H1 (cell line): ENCODE data around the gene RNU6-1. TPM values are rescaled to one million over a fixed set of nuclear protein-coding genes. Genes with fewer than 3 reads are reported as not detected.

ENCODE experiments used
- CTCF ChIA-PET: fragments of 300-600 bp; sonication (Branson Sonifier 250); formaldehyde crosslinking; loops from one replicate; lab custom pipeline; 2021; ENCODE audit not compliant: partially characterized antibody; lab: Charles Lee
- POLR2A ChIA-PET: fragments of 300-600 bp; sonication (Branson Sonifier 250); formaldehyde crosslinking; loops from one replicate; lab custom pipeline; 2021; ENCODE audit warnings: inconsistent platforms; ENCODE audit not compliant: partially characterized antibody; lab: Charles Lee
- DNase-seq, 2 experiments: peaks; one replicate each; pipeline versions ENCODE4 v3.0.0 to v3.0.0-alpha.2; 2010 to 2022; ENCODE audit warnings: low spot score in 2 of 2, low read depth in 1 of 2, mixed read lengths in 1 of 2
- FAIRE-seq: peaks from 2 replicates; lab custom pipeline; 2011; peaks lifted over from hg19 to GRCh38; lab: Jason Lieb, UNC
- H2AFZ ChIP-seq: 2 replicates; pipeline ENCODE4 v1.8.1; 2012; ENCODE audit warnings: low read length, inconsistent platforms
- H2AK5ac ChIP-seq: 2 replicates; pipeline ENCODE4 v1.6.1; 2013; ENCODE audit warnings: low read depth, low read length
- H2BK120ac ChIP-seq: replicated peaks from 2 replicates; pipeline ENCODE3; 2013; ENCODE audit warnings: low read depth, low read length, inconsistent platforms
- H2BK12ac ChIP-seq: 2 replicates; pipeline ENCODE4 v1.6.1; 2013; ENCODE audit warnings: low read depth, low read length
- H2BK15ac ChIP-seq: 2 replicates; pipeline ENCODE4 v1.6.1; 2013; ENCODE audit warnings: low read length
- H2BK20ac ChIP-seq: 2 replicates; pipeline ENCODE4 v1.6.1; 2013; ENCODE audit warnings: low read length
- H2BK5ac ChIP-seq: 2 replicates; pipeline ENCODE4 v1.6.1; 2013; ENCODE audit warnings: low read depth, low read length
- H3K14ac ChIP-seq: 2 replicates; pipeline ENCODE4 v1.6.1; 2013; ENCODE audit warnings: inconsistent platforms; ENCODE audit not compliant: insufficient read length
- H3K18ac ChIP-seq: 2 replicates; pipeline ENCODE4 v1.6.1; 2013; ENCODE audit warnings: low read length; ENCODE audit errors: extremely low read depth
- H3K23ac ChIP-seq: 2 replicates; pipeline ENCODE4 v1.6.1; 2013; ENCODE audit warnings: inconsistent platforms; ENCODE audit not compliant: insufficient read length
- H3K23me2 ChIP-seq: 2 replicates; pipeline ENCODE4 v1.6.1; 2013; ENCODE audit warnings: low read depth, low read length
- H3K27ac ChIP-seq: 2 replicates; pipeline ENCODE4 v1.6.1; 2011; ENCODE audit warnings: low read depth, low read length, inconsistent platforms
- H3K27me3 ChIP-seq, 4 experiments: replicated peaks in 1 of 4; 1 replicate in 1 of 4; 2 replicates in 3 of 4; pipeline versions ENCODE4 v1.6.1 to v1.8.1; 2011 to 2013; ENCODE audit warnings: low read length in 3 of 4, mild to moderate bottlenecking in 3 of 4, inconsistent platforms in 2 of 4, mixed read lengths in 2 of 4, moderate library complexity in 1 of 4; ENCODE audit not compliant: control insufficient read depth in 3 of 4, insufficient read depth in 3 of 4; ENCODE audit errors: extremely low read depth in 1 of 4
- H3K36me3 ChIP-seq, 4 experiments: 2 replicates each; pipeline versions ENCODE4 v1.6.1 to v1.8.1; 2011 to 2013; ENCODE audit warnings: mild to moderate bottlenecking in 4 of 4, low read length in 3 of 4, moderate library complexity in 2 of 4, control low read depth in 1 of 4, inconsistent platforms in 1 of 4; ENCODE audit not compliant: insufficient read depth in 4 of 4, control insufficient read depth in 2 of 4
- H3K4ac ChIP-seq: replicated peaks from 2 replicates; pipeline ENCODE3; 2013; ENCODE audit warnings: low read length, low read depth, mixed read lengths, inconsistent platforms; ENCODE audit not compliant: insufficient read length
- H3K4me1 ChIP-seq, 4 experiments: replicated peaks in 1 of 4; 1 replicate in 1 of 4; 2 replicates in 3 of 4; pipeline versions ENCODE4 v1.6.1 to v1.8.1; 2011 to 2013; ENCODE audit warnings: low read length in 3 of 4, inconsistent platforms in 2 of 4, mixed read lengths in 1 of 4; ENCODE audit not compliant: insufficient read depth in 4 of 4, control insufficient read depth in 3 of 4
- H3K4me2 ChIP-seq, 2 experiments: 2 replicates each; pipeline versions ENCODE4 v1.6.1 to v1.8.1; 2011 to 2013; ENCODE audit warnings: low read depth in 2 of 2, low read length in 2 of 2, control low read depth in 1 of 2, inconsistent platforms in 1 of 2, mild to moderate bottlenecking in 1 of 2; ENCODE audit not compliant: insufficient read depth in 1 of 2
- H3K4me3 ChIP-seq, 4 experiments: fragments of 200-600, 300-600 bp in 1 of 4; sonication (generic), shearing (Covaris generic), sonication (Bioruptor Twin) in 1 of 4; 2 replicates each; pipeline versions ENCODE4 v1.5.1 to v1.8.1; 2011 to 2016; ENCODE audit warnings: low read length in 4 of 4, low read depth in 3 of 4, control low read depth in 2 of 4, inconsistent platforms in 2 of 4, mild to moderate bottlenecking in 2 of 4, mixed read lengths in 1 of 4, moderate library complexity in 1 of 4; ENCODE audit not compliant: insufficient read depth in 2 of 4; ENCODE audit errors: extremely low read depth in 1 of 4
- H3K56ac ChIP-seq: replicated peaks from 2 replicates; pipeline ENCODE3; 2013; ENCODE audit warnings: low read depth, mild to moderate bottlenecking, mixed read lengths, low read length, inconsistent platforms; ENCODE audit not compliant: insufficient read length
- H3K79me1 ChIP-seq: 2 replicates; pipeline ENCODE4 v1.6.1; 2013; ENCODE audit warnings: low read depth, low read length, control low read depth
- H3K79me2 ChIP-seq, 2 experiments: 2 replicates each; pipeline versions ENCODE4 v1.6.1 to v1.8.1; 2012 to 2013; ENCODE audit warnings: low read length in 2 of 2, mild to moderate bottlenecking in 2 of 2, inconsistent platforms in 1 of 2; ENCODE audit not compliant: insufficient read depth in 2 of 2, control insufficient read depth in 1 of 2
- H3K9ac ChIP-seq, 4 experiments: replicated peaks in 1 of 4; 1 replicate in 1 of 4; 2 replicates in 3 of 4; pipeline versions ENCODE4 v1.6.1 to v1.8.1; 2011 to 2013; ENCODE audit warnings: low read depth in 3 of 4, low read length in 3 of 4, control low read depth in 2 of 4, mild to moderate bottlenecking in 2 of 4, moderate library complexity in 2 of 4, inconsistent platforms in 1 of 4; ENCODE audit errors: extremely low read depth in 1 of 4
- H3K9me3 ChIP-seq, 2 experiments: 2 replicates each; pipeline versions ENCODE4 v1.6.1 to v1.8.1; 2012 to 2013; ENCODE audit warnings: mild to moderate bottlenecking in 2 of 2, moderate library complexity in 2 of 2, control low read depth in 1 of 2, inconsistent platforms in 1 of 2, low read depth in 1 of 2, low read length in 1 of 2, mixed read lengths in 1 of 2; ENCODE audit not compliant: insufficient read depth in 2 of 2
- H4K20me1 ChIP-seq, 2 experiments: replicated peaks in 1 of 2; 2 replicates each; pipeline versions ENCODE3 to v1.8.1; 2011 to 2013; ENCODE audit warnings: inconsistent platforms in 2 of 2, low read length in 2 of 2, mild to moderate bottlenecking in 1 of 2; ENCODE audit not compliant: insufficient read depth in 2 of 2, control insufficient read depth in 1 of 2
- H4K5ac ChIP-seq: 2 replicates; pipeline ENCODE4 v1.6.1; 2013; ENCODE audit warnings: low read length, low read depth, mixed read lengths, inconsistent platforms; ENCODE audit not compliant: insufficient read length
- H4K8ac ChIP-seq: 2 replicates; pipeline ENCODE4 v1.8.0; 2013; ENCODE audit warnings: mild to moderate bottlenecking, moderate library complexity, low read length, inconsistent platforms; ENCODE audit not compliant: insufficient read depth; ENCODE audit errors: extremely low read depth
- H4K91ac ChIP-seq: replicated peaks from 2 replicates; pipeline ENCODE3; 2013; ENCODE audit warnings: low read length, mixed read lengths, inconsistent platforms; ENCODE audit not compliant: insufficient read length
- CTBP2 ChIP-seq: IDR thresholded peaks from 2 replicates; pipeline ENCODE4 v1.7.0; 2011; ENCODE audit warnings: borderline replicate concordance, mild to moderate bottlenecking, moderate library complexity, mixed read lengths, low read length; ENCODE audit not compliant: insufficient read depth, insufficient read length
- GABPA ChIP-seq: IDR thresholded peaks from 2 replicates; pipeline ENCODE4 v1.6.1; 2011; ENCODE audit warnings: mild to moderate bottlenecking, low read length, moderate library complexity, borderline replicate concordance; ENCODE audit not compliant: insufficient read depth
- KDM1A ChIP-seq: fragments of 200-600, 300-600 bp; sonication (generic); IDR thresholded peaks from 2 replicates; pipeline ENCODE4 v1.7.1; 2016; ENCODE audit warnings: mild to moderate bottlenecking, low read length, borderline replicate concordance
- KDM4A ChIP-seq: IDR thresholded peaks from one replicate; pipeline ENCODE4 v1.7.1; 2012; ENCODE audit warnings: low read depth, mild to moderate bottlenecking, moderate library complexity, low read length, inconsistent platforms; ENCODE audit not compliant: severe bottlenecking
- RNF2 ChIP-seq: fragments of 200-900, 300-1000 bp; sonication (generic); IDR thresholded peaks from 2 replicates; pipeline ENCODE4 v1.7.1; 2016; ENCODE audit warnings: borderline replicate concordance, low read depth, mild to moderate bottlenecking, antibody characterized with exemption, low read length; ENCODE audit not compliant: poor library complexity, severe bottlenecking; ENCODE audit errors: missing control alignments
- SIN3A ChIP-seq, 2 experiments: IDR thresholded peaks in 1 of 2; conservative IDR thresholded peaks in 1 of 2; 2 replicates each; pipeline ENCODE4 v1.6.1; 2011 to 2012; ENCODE audit warnings: low read length in 2 of 2, improper control_type of control experiment in 1 of 2, low read depth in 1 of 2, mild to moderate bottlenecking in 1 of 2
- SP1 ChIP-seq: IDR thresholded peaks from 2 replicates; pipeline ENCODE4 v1.6.1; 2011; ENCODE audit warnings: low read depth, low read length
- SP2 ChIP-seq: IDR thresholded peaks from 2 replicates; pipeline ENCODE4 v1.6.1; 2012; ENCODE audit warnings: mild to moderate bottlenecking, low read length, inconsistent platforms
- WGBS, 2 experiments: shearing (Covaris generic) in 1 of 2; methylation state at CpG; one replicate each; pipeline versions ENCODE4 v1.1.6 to v1.1.7; 2013 to 2015; ENCODE audit warnings: low lambda C conversion rate in 2 of 2, mixed read lengths in 2 of 2, inconsistent platforms in 1 of 2, low coverage in 1 of 2, missing lambda C conversion rate in 1 of 2; ENCODE audit not compliant: insufficient replicate concordance in 2 of 2, insufficient coverage in 1 of 2, insufficient read length in 1 of 2; ENCODE audit errors: extremely low coverage in 1 of 2, missing lambda C conversion rate in 1 of 2; 5-methylcytosine and 5-hydroxymethylcytosine counted together
- polyA plus RNA-seq, 7 experiments: library from polyadenylated mRNA; depleted of rRNA in 3 of 7; stranded (reverse) in 5 of 7; unstranded in 2 of 7; fragments of >200 nt in 5 of 7; fragments of 200-250 nt in 2 of 7; gene quantifications; 1 replicate in 5 of 7; 2 replicates in 1 of 7; 4 replicates in 1 of 7; pipeline versions ENCODE4 v1.2.1 to v1.2.3, GENCODE V29; 2011 to 2013; ENCODE audit warnings: missing spikeins in 2 of 7, mixed read lengths in 2 of 7
- total RNA-seq: library from RNA; stranded (reverse); fragmentation: NEBNext Ultra II Directional; extraction: Animal tissue kit (Norgen Biotek cat#: 25700); gene quantifications from 2 replicates; pipeline ENCODE4 v1.2.1, GENCODE V29; 2021
- TF ChIP-seq, protein P1 (sequence below): IDR thresholded peaks from 2 replicates; pipeline ENCODE4 v1.6.1; 2012; ENCODE audit warnings: low read length, inconsistent platforms

Gene RNU6-1
- total and polyA plus RNA-seq, 2 of the 8 experiments (the other 6 are each of a cell fraction or from before 2014, with no cell fraction given) = not detected

GRCh38 chr15:67821784-67822440, 17.9 kb downstream of the RNU6-1 start:
- H4K20me1 ChIP-seq = peaks cover 30 to 32% of the 10 kb centered on the region in 2 experiments
- peak overlapping the region in 3 of 4 experiments; percentile 6 to 50 (median 19); a peak in 5 of 8 replicates for H3K4me3 ChIP-seq
- H3K9ac ChIP-seq = no peak overlapping the region
- no peak overlapping the region for H2BK12ac ChIP-seq
- H2AFZ ChIP-seq = no peak overlapping the region
- no peak overlapping the region for H3K14ac ChIP-seq
- no peaks in the 10 kb centered on the region for H3K79me1 ChIP-seq
- H3K23me2 ChIP-seq = peaks cover 11% of the 10 kb centered on the region; the same call in 1 of the 2 replicates
- H3K27ac ChIP-seq = no peak overlapping the region
- H3K4ac ChIP-seq = no peak overlapping the region
- H2BK15ac ChIP-seq = no peak overlapping the region
- peaks cover 0 to 10% (median 0%) of the 10 kb centered on the region in 4 experiments; a peak in 1 of 8 replicates for H3K36me3 ChIP-seq
- no peak overlapping the region for H4K5ac ChIP-seq
- no peak overlapping the region for H3K23ac ChIP-seq
- no peak overlapping the region for H2AK5ac ChIP-seq
- WGBS, 2 experiments = 6% methylated on average over 36 of the region's 43 CpGs; no CpG with 5 or more reads in 1 of the 2 experiments
- no peak overlapping the region for H2BK120ac ChIP-seq
- no peak for FAIRE-seq
- H3K9me3 ChIP-seq = peaks cover 0 to 4% of the 10 kb centered on the region in 2 experiments; a peak in 1 of 4 replicates
- H3K4me1 ChIP-seq = peaks cover 2 to 51% (median 37%) of the 10 kb centered on the region in 4 experiments
- H3K56ac ChIP-seq = no peak overlapping the region
- H2BK20ac ChIP-seq = no peak overlapping the region
- no peak for DNase-seq
- no peaks in the 10 kb centered on the region for H3K79me2 ChIP-seq
- CTCF ChIA-PET = interaction anchor here (0.6 to 1.4 kb wide), 7 partner anchors 10 to 365 kb away, joined by 3 to 4 read pairs (median 3); no protein-coding TSS in a partner anchor
- H3K18ac ChIP-seq = no peak overlapping the region
- H2BK5ac ChIP-seq = no peak overlapping the region
- H4K91ac ChIP-seq = no peak overlapping the region
- no peak overlapping the region for H4K8ac ChIP-seq
- peak overlapping the region; percentile 69 to 73 for H3K4me2 ChIP-seq
- POLR2A ChIA-PET = interaction anchor here (1.2 to 5.0 kb wide), 3 partner anchors 9 to 14 kb away, joined by 3 to 24 read pairs (median 5); no protein-coding TSS in a partner anchor
- peaks cover 81 to 94% (median 94%) of the 10 kb centered on the region in 4 experiments for H3K27me3 ChIP-seq
- no peak for TF ChIP-seq GABPA
- TF ChIP-seq KDM1A = no peak
- TF ChIP-seq SP1 = no peak
- TF ChIP-seq KDM4A = peak; percentile 24
- peak; percentile 23 for TF ChIP-seq CTBP2
- no peak for TF ChIP-seq SIN3A (conservative IDR thresholded peaks at IDR 0.05 in 1 of 2, IDR thresholded peaks at IDR 0.05 in 1 of 2; ENCODE audit: low read depth in 1 of 2, low read length in 2 of 2)
- TF ChIP-seq, protein P1, sequence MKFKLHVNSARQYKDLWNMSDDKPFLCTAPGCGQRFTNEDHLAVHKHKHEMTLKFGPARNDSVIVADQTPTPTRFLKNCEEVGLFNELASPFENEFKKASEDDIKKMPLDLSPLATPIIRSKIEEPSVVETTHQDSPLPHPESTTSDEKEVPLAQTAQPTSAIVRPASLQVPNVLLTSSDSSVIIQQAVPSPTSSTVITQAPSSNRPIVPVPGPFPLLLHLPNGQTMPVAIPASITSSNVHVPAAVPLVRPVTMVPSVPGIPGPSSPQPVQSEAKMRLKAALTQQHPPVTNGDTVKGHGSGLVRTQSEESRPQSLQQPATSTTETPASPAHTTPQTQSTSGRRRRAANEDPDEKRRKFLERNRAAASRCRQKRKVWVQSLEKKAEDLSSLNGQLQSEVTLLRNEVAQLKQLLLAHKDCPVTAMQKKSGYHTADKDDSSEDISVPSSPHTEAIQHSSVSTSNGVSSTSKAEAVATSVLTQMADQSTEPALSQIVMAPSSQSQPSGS = no peak
- TF ChIP-seq SP2 = no peak
- TF ChIP-seq RNF2 = peak; percentile 82
